Thyroid gland (tissue), 4 donors: ENCODE data around the gene ADAM30. TPM values are rescaled to one million over a fixed set of nuclear protein-coding genes. Genes with fewer than 3 reads are reported as not detected.

Experiments used
- DNase-seq, 2 donors: peaks; one replicate each; pipeline ENCODE4 v3.0.0-alpha.2; 2019
- H3K27ac ChIP-seq, 3 donors: fragments of 200-600 bp; sonication (generic); 1 replicate in 2 of 3; 2 replicates in 1 of 3; pipeline ENCODE4 v1.5.1; 2016 to 2019; ENCODE audit warnings: mild to moderate bottlenecking in 1 of 3, moderate library complexity in 1 of 3
- H3K27me3 ChIP-seq: fragments of 200-600 bp; sonication (generic); one replicate; pipeline ENCODE4 v1.5.1; 2019
- H3K36me3 ChIP-seq, 2 donors: fragments of 200-600 bp; sonication (generic); one replicate each; pipeline ENCODE4 v1.5.1; 2016 to 2019
- H3K4me1 ChIP-seq, 2 donors: fragments of 200-600 bp; sonication (generic); one replicate each; pipeline ENCODE4 v1.5.1; 2017 to 2019
- H3K4me3 ChIP-seq, 3 donors: fragments of 200-600 bp; sonication (generic); replicated peaks in 1 of 3; 1 replicate in 2 of 3; 2 replicates in 1 of 3; pipeline ENCODE4 v1.5.1; 2016; ENCODE audit warnings: mild to moderate bottlenecking in 1 of 3
- H3K9me3 ChIP-seq: fragments of 200-600 bp; sonication (generic); one replicate; pipeline ENCODE4 v1.5.1; 2017
- CTCF ChIP-seq, 6 experiments: fragments of 200-600 bp in 3 of 6; fragments of 450-650 bp in 3 of 6; sonication (generic) in 3 of 6; IDR thresholded peaks; one replicate each; pipeline ENCODE4 v1.5.1; 2016 to 2019; ENCODE audit warnings: antibody characterized with exemption in 6 of 6, mild to moderate bottlenecking in 2 of 6, inconsistent platforms in 1 of 6, moderate library complexity in 1 of 6
- POLR2A ChIP-seq, 2 donors: fragments of 450-650 bp; IDR thresholded peaks; one replicate each; pipeline ENCODE4 v1.6.1; 2017; ENCODE audit warnings: antibody characterized with exemption in 2 of 2, mild to moderate bottlenecking in 2 of 2, moderate library complexity in 1 of 2
- WGBS, 2 donors: methylation state at CpG; one replicate each; pipeline ENCODE4 v1.1.5; 2017; 5-methylcytosine and 5-hydroxymethylcytosine counted together
- intact Hi-C: fragments of 100-400 bp; cut with DNase I; formaldehyde crosslinking; loops from one replicate; pipeline ENCODE4 v1.15.1; 2023
- total RNA-seq, 4 donors: library from RNA; depleted of rRNA; stranded (reverse); fragments of >200 nt; gene quantifications; one replicate each; pipeline ENCODE4 v1.2.3, GENCODE V29; 2016

Gene ADAM30
- total RNA-seq, 4 donors from 2014 or later: 0.13 TPM; not detected in 3

GRCh38 chr1:119893827-119894700 is 2.3 kb downstream of the ADAM30 start:
- intact Hi-C loops: no loop called here
- no peak for DNase-seq
- no peak overlapping the region for H3K27ac ChIP-seq
- H3K4me1 ChIP-seq: no peaks in the 10 kb centered on the region
- H3K36me3 ChIP-seq: no peaks in the 10 kb centered on the region
- 69 to 75% methylated on average over 10 of the region's 10 CpGs for WGBS, 2 donors
- H3K27me3 ChIP-seq: no peaks in the 10 kb centered on the region
- no peak overlapping the region for H3K4me3 ChIP-seq
- no peaks in the 10 kb centered on the region for H3K9me3 ChIP-seq
- TF ChIP-seq POLR2A (IDR thresholded peaks at IDR 0.05) (no peak), CTCF (IDR thresholded peaks at IDR 0.05) (no peak)

GRCh38 chr1:119893238-119893791 is 3.0 kb downstream of the ADAM30 start:
- Histone ChIP-seq H3K9me3 (no peaks in the 10 kb centered on the region), H3K4me1 (no peaks in the 10 kb centered on the region), H3K36me3 (no peaks in the 10 kb centered on the region), H3K27ac (no peak overlapping the region), H3K4me3 (no peak overlapping the region), H3K27me3 (no peaks in the 10 kb centered on the region)
- 85 to 90% methylated on average over 6 of the region's 6 CpGs for WGBS, 2 donors
- no peak for TF ChIP-seq CTCF (IDR thresholded peaks at IDR 0.05)
- no peak for DNase-seq
- intact Hi-C loops: no loop called here

- no peak overlapping the region for H3K4me3 ChIP-seq
- no peaks in the 10 kb centered on the region for H3K36me3 ChIP-seq
- TF ChIP-seq POLR2A (IDR thresholded peaks at IDR 0.05): no peak
- TF ChIP-seq CTCF (IDR thresholded peaks at IDR 0.05): no peak
- intact Hi-C loops: no loop called here
- no peak for DNase-seq
- no peaks in the 10 kb centered on the region for H3K4me1 ChIP-seq
- H3K27ac ChIP-seq: no peak overlapping the region
- H3K27me3 ChIP-seq: no peaks in the 10 kb centered on the region
- WGBS, 2 donors: 77 to 92% methylated on average over 1 of the region's 1 CpG
- H3K9me3 ChIP-seq: no peaks in the 10 kb centered on the region
These were observed 4.9 kb downstream of the ADAM30 start for GRCh38 chr1:119891386-119891785.

- intact Hi-C loops: no loop called here
These were observed 7.8 kb downstream of the ADAM30 start for GRCh38 chr1:119888476-119888875.

More at GRCh38 chr1:119888476-119888875, 7.8 kb downstream of the ADAM30 start:
- TF ChIP-seq CTCF (IDR thresholded peaks at IDR 0.05) (no peak), POLR2A (IDR thresholded peaks at IDR 0.05) (no peak)
- no peaks in the 10 kb centered on the region for H3K36me3 ChIP-seq
- no peak overlapping the region for H3K4me3 ChIP-seq
- no peaks in the 10 kb centered on the region for H3K27me3 ChIP-seq
- no peaks in the 10 kb centered on the region for H3K4me1 ChIP-seq
- DNase-seq: no peak
- no peak overlapping the region for H3K27ac ChIP-seq
- H3K9me3 ChIP-seq: no peaks in the 10 kb centered on the region
